HepG2 (cell line): ENCODE data around the gene SORBS2. TPM values are rescaled to one million over a fixed set of nuclear protein-coding genes. Genes with fewer than 3 reads are reported as not detected.
A peak's percentile ranks its signal among the peaks of the same experiment; 100 is the strongest.

Experiments used
- FOXA3 ChIP-seq: IDR thresholded peaks from 2 replicates; pipeline ENCODE4 v1.6.1; 2016; ENCODE audit warnings: missing genetic modification reagents, missing compliant biosample characterization
- FOXP1 ChIP-seq, 2 experiments: fragments of 450-650 bp in 1 of 2; IDR thresholded peaks; 2 replicates each; pipeline ENCODE4 v1.6.1; 2017 to 2018; ENCODE audit warnings: antibody characterized with exemption in 1 of 2
- HNF4A ChIP-seq: sonication (generic); formaldehyde crosslinking; IDR thresholded peaks from 2 replicates; pipeline ENCODE4 v1.4.0; 2020; ENCODE audit warnings: missing genetic modification reagents
- NCOR1 ChIP-seq: fragments of 200-600 bp; sonication (generic); IDR thresholded peaks from 2 replicates; pipeline ENCODE4 v1.7.0; 2017; ENCODE audit warnings: antibody characterized with exemption, low read length, borderline replicate concordance
- PITX1 ChIP-seq: sonication (generic); formaldehyde crosslinking; IDR thresholded peaks from 2 replicates; pipeline ENCODE4 v1.5.1; 2020; ENCODE audit warnings: mild to moderate bottlenecking, missing genetic modification reagents
- REST ChIP-seq, 2 experiments: IDR thresholded peaks; 2 replicates each; pipeline ENCODE4 v1.6.1; 2011 to 2012; ENCODE audit warnings: low read length in 2 of 2, borderline replicate concordance in 1 of 2, low read depth in 1 of 2, mild to moderate bottlenecking in 1 of 2, moderate library complexity in 1 of 2
- TBX3 ChIP-seq: fragments of 450-650 bp; IDR thresholded peaks from 2 replicates; pipeline ENCODE4 v1.6.1; 2017; ENCODE audit warnings: antibody characterized with exemption, mild to moderate bottlenecking, inconsistent platforms, borderline replicate concordance
- TEAD2 ChIP-seq: sonication (generic); formaldehyde crosslinking; IDR thresholded peaks from 2 replicates; pipeline ENCODE4 v1.9.0; 2021; ENCODE audit warnings: missing genetic modification reagents
- THRA ChIP-seq: sonication (generic); formaldehyde crosslinking; IDR thresholded peaks from 2 replicates; pipeline ENCODE4 v1.4.0; 2020; ENCODE audit warnings: missing genetic modification reagents, borderline replicate concordance
- ZNF644 ChIP-seq: IDR thresholded peaks from 2 replicates; pipeline ENCODE4 v1.6.1; 2016; ENCODE audit warnings: low read depth
- ZNF781 ChIP-seq: sonication (generic); formaldehyde crosslinking; IDR thresholded peaks from 2 replicates; pipeline ENCODE4 v1.5.1; 2020; ENCODE audit warnings: borderline replicate concordance, mild to moderate bottlenecking, missing genetic modification reagents; ENCODE audit errors: not compliant biosample characterization
- polyA plus RNA-seq, 8 experiments: library from polyadenylated mRNA; depleted of rRNA in 3 of 8; stranded (reverse) in 7 of 8; unstranded in 1 of 8; fragments of >200 nt; fragmentation: Illumina TruSeq in 4 of 8; extraction: Trizol in 4 of 8; gene quantifications; 2 replicates each; pipeline versions ENCODE4 v1.2.1 to v1.2.3, GENCODE V29; 2011 to 2016; ENCODE audit warnings: low read depth in 4 of 8, missing spikeins in 1 of 8, mixed read lengths in 1 of 8; ENCODE audit not compliant: insufficient read depth in 1 of 8
- total RNA-seq, 5 experiments: library from RNA; depleted of rRNA; stranded (reverse); fragments of >200 nt; fragmentation: Illumina TruSeq; extraction: Trizol; gene quantifications; 2 replicates each; pipeline ENCODE4 v1.2.3, GENCODE V29; 2016; ENCODE audit warnings: low read depth in 1 of 5
- TF ChIP-seq, protein P1 (sequence below): IDR thresholded peaks from 2 replicates; pipeline ENCODE4 v1.6.1; 2016; ENCODE audit warnings: low read depth, missing genetic modification reagents, missing compliant biosample characterization
- TF ChIP-seq, protein P2 (sequence below): sonication (generic); formaldehyde crosslinking; IDR thresholded peaks from 2 replicates; pipeline ENCODE4 v1.4.0; 2020; ENCODE audit warnings: missing genetic modification reagents, borderline replicate concordance
- TF ChIP-seq, protein P3 (sequence below): sonication (generic); formaldehyde crosslinking; IDR thresholded peaks from 2 replicates; pipeline ENCODE4 v1.8.0; 2022; ENCODE audit warnings: missing genetic modification reagents, mild to moderate bottlenecking, moderate library complexity, borderline replicate concordance

Gene SORBS2
- total and polyA plus RNA-seq, 2 of the 13 experiments (the other 11 are each of a cell fraction or from before 2014, with no cell fraction given), result 25.0 to 80.5 TPM

DNA sequence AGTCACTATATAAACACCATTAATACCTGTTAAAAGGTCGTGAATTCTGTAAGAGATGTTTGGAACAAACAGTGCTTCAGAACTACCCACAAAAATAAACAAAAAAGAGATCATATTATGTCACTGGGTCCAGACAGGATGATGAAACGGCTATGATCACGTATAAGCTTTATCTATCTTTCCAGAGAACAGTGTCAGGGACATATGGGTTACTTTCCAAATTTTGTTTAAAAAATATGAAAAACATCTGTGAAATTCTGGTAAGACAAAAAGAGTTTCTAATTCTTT is 90.0 kb downstream of the SORBS2 start (continued):
- peak; percentile 89 for TF ChIP-seq NCOR1
- peak; percentile 85 for TF ChIP-seq HNF4A
- TF ChIP-seq FOXA3 (CRISPR knock-in tag), result peak; percentile 90
- TF ChIP-seq, protein P1, sequence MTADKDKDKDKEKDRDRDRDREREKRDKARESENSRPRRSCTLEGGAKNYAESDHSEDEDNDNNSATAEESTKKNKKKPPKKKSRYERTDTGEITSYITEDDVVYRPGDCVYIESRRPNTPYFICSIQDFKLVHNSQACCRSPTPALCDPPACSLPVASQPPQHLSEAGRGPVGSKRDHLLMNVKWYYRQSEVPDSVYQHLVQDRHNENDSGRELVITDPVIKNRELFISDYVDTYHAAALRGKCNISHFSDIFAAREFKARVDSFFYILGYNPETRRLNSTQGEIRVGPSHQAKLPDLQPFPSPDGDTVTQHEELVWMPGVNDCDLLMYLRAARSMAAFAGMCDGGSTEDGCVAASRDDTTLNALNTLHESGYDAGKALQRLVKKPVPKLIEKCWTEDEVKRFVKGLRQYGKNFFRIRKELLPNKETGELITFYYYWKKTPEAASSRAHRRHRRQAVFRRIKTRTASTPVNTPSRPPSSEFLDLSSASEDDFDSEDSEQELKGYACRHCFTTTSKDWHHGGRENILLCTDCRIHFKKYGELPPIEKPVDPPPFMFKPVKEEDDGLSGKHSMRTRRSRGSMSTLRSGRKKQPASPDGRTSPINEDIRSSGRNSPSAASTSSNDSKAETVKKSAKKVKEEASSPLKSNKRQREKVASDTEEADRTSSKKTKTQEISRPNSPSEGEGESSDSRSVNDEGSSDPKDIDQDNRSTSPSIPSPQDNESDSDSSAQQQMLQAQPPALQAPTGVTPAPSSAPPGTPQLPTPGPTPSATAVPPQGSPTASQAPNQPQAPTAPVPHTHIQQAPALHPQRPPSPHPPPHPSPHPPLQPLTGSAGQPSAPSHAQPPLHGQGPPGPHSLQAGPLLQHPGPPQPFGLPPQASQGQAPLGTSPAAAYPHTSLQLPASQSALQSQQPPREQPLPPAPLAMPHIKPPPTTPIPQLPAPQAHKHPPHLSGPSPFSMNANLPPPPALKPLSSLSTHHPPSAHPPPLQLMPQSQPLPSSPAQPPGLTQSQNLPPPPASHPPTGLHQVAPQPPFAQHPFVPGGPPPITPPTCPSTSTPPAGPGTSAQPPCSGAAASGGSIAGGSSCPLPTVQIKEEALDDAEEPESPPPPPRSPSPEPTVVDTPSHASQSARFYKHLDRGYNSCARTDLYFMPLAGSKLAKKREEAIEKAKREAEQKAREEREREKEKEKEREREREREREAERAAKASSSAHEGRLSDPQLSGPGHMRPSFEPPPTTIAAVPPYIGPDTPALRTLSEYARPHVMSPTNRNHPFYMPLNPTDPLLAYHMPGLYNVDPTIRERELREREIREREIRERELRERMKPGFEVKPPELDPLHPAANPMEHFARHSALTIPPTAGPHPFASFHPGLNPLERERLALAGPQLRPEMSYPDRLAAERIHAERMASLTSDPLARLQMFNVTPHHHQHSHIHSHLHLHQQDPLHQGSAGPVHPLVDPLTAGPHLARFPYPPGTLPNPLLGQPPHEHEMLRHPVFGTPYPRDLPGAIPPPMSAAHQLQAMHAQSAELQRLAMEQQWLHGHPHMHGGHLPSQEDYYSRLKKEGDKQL (CRISPR knock-in tag), result peak; percentile 81
- 0 out of 2 replicates have a peak, but pooled peaks have one; percentile 27 for TF ChIP-seq ZNF644
- no peak for TF ChIP-seq TEAD2 (CRISPR knock-in tag)
- TF ChIP-seq THRA (CRISPR knock-in tag), result peak; percentile 75
- TF ChIP-seq PITX1, result peak; percentile 76
- TF ChIP-seq, protein P2, sequence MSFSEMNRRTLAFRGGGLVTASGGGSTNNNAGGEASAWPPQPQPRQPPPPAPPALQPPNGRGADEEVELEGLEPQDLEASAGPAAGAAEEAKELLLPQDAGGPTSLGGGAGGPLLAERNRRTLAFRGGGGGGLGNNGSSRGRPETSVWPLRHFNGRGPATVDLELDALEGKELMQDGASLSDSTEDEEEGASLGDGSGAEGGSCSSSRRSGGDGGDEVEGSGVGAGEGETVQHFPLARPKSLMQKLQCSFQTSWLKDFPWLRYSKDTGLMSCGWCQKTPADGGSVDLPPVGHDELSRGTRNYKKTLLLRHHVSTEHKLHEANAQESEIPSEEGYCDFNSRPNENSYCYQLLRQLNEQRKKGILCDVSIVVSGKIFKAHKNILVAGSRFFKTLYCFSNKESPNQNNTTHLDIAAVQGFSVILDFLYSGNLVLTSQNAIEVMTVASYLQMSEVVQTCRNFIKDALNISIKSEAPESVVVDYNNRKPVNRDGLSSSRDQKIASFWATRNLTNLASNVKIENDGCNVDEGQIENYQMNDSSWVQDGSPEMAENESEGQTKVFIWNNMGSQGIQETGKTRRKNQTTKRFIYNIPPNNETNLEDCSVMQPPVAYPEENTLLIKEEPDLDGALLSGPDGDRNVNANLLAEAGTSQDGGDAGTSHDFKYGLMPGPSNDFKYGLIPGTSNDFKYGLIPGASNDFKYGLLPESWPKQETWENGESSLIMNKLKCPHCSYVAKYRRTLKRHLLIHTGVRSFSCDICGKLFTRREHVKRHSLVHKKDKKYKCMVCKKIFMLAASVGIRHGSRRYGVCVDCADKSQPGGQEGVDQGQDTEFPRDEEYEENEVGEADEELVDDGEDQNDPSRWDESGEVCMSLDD, result no peak
- peak; percentile 70 for TF ChIP-seq FOXP1 (IDR thresholded peaks at IDR 0.05)
- TF ChIP-seq FOXP1 (CRISPR knock-in tag; IDR thresholded peaks at IDR 0.05), result peak; percentile 91
- 0 out of 4 replicates have a peak, but pooled peaks of 1 of the 2 experiments have one; percentile 35 for TF ChIP-seq REST (IDR thresholded peaks at IDR 0.05; ENCODE audit: borderline replicate concordance in 1 of 2, low read depth in 1 of 2, low read length in 2 of 2)
- TF ChIP-seq TBX3, result peak; percentile 69; the same call in 1 of the 2 replicates
- TF ChIP-seq, protein P3, sequence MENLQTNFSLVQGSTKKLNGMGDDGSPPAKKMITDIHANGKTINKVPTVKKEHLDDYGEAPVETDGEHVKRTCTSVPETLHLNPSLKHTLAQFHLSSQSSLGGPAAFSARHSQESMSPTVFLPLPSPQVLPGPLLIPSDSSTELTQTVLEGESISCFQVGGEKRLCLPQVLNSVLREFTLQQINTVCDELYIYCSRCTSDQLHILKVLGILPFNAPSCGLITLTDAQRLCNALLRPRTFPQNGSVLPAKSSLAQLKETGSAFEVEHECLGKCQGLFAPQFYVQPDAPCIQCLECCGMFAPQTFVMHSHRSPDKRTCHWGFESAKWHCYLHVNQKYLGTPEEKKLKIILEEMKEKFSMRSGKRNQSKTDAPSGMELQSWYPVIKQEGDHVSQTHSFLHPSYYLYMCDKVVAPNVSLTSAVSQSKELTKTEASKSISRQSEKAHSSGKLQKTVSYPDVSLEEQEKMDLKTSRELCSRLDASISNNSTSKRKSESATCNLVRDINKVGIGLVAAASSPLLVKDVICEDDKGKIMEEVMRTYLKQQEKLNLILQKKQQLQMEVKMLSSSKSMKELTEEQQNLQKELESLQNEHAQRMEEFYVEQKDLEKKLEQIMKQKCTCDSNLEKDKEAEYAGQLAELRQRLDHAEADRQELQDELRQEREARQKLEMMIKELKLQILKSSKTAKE (CRISPR knock-in tag), result peak; percentile 86
- no peak for TF ChIP-seq ZNF781 (CRISPR knock-in tag)
